ENCODE results near the gene TRIM24.

DNA sequence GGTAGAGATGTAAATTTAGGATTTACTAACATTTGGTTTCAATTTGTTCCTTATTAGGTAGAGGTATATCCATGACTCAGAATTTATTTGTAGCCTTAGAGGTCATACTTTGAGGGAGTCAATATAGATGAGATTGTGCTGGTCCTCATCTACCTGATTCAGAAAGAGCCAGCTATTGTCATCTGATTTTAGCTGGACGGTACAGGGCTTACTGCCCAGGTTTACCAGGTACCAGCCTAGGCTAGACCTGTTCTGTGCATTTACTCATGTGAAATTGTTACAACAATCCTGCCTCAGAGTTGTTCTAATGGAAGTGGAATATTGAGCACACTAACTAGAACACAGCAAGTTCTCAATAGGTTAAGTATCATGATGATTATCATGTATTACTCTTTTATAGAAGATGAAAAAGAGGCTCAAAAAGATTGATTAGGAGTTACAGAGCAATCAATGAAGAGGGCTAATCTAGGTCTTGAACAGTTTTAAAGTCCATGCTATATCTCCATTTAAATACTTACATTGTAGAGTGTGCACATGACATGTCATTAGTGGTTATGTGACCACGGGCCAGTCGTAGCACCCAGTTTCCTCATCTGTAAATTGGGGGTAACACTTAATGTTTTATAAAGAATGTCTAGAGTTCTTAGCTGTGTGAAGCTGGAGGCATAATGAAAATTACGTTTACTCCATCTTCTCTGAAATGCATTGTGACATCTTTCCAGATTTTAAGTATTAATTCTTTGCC lies 42.1 kb downstream of the TRIM24 start:
- TF ChIP-seq JUND (IDR thresholded peaks at IDR 0.05) (no peak), YY1 (IDR thresholded peaks at IDR 0.05) (no peak), TAF1 (conservative IDR thresholded peaks at IDR 0.05) (no peak), GABPA (IDR thresholded peaks at IDR 0.05 in 1 of 2, conservative IDR thresholded peaks at IDR 0.05 in 1 of 2) (no peak), HNF4A (conservative IDR thresholded peaks at IDR 0.05) (no peak)
- TF ChIP-seq, protein P1, sequence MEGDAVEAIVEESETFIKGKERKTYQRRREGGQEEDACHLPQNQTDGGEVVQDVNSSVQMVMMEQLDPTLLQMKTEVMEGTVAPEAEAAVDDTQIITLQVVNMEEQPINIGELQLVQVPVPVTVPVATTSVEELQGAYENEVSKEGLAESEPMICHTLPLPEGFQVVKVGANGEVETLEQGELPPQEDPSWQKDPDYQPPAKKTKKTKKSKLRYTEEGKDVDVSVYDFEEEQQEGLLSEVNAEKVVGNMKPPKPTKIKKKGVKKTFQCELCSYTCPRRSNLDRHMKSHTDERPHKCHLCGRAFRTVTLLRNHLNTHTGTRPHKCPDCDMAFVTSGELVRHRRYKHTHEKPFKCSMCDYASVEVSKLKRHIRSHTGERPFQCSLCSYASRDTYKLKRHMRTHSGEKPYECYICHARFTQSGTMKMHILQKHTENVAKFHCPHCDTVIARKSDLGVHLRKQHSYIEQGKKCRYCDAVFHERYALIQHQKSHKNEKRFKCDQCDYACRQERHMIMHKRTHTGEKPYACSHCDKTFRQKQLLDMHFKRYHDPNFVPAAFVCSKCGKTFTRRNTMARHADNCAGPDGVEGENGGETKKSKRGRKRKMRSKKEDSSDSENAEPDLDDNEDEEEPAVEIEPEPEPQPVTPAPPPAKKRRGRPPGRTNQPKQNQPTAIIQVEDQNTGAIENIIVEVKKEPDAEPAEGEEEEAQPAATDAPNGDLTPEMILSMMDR (IDR thresholded peaks at IDR 0.05; ENCODE audit: low read depth, low read length, missing input control), result no peak
- TF ChIP-seq, protein P2, sequence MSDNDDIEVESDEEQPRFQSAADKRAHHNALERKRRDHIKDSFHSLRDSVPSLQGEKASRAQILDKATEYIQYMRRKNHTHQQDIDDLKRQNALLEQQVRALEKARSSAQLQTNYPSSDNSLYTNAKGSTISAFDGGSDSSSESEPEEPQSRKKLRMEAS (IDR thresholded peaks at IDR 0.05), result no peak
- TF ChIP-seq, protein P3, sequence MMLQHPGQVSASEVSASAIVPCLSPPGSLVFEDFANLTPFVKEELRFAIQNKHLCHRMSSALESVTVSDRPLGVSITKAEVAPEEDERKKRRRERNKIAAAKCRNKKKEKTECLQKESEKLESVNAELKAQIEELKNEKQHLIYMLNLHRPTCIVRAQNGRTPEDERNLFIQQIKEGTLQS (IDR thresholded peaks at IDR 0.05), result no peak

Measured in liver (tissue), 3 donors.